H1 (cell line): Measurements from ENCODE around the gene ATP9B.

Experiments
- EZH2 ChIP-seq: fragments of 200-600 bp; sonication (generic); IDR thresholded peaks from 2 replicates; pipeline ENCODE4 v1.7.1; 2012; ENCODE audit warnings: low read depth, mild to moderate bottlenecking, moderate library complexity, low read length, inconsistent platforms; ENCODE audit not compliant: severe bottlenecking
- JUN ChIP-seq: IDR thresholded peaks from 2 replicates; pipeline ENCODE4 v1.6.1; 2011; ENCODE audit warnings: low read depth, mild to moderate bottlenecking, improper control_type of control experiment, low read length
- NRF1 ChIP-seq: IDR thresholded peaks from 2 replicates; pipeline ENCODE4 v1.6.1; 2011; ENCODE audit warnings: mild to moderate bottlenecking, low read depth, low read length, improper control_type of control experiment
- POLR2A ChIP-seq, 2 experiments: IDR thresholded peaks; 1 replicate in 1 of 2; 2 replicates in 1 of 2; pipeline ENCODE4 v1.6.1; 2011; ENCODE audit warnings: low read depth in 2 of 2, low read length in 2 of 2, mild to moderate bottlenecking in 2 of 2; ENCODE audit errors: control extremely low read depth in 1 of 2
- POLR2AphosphoS5 ChIP-seq: IDR thresholded peaks from 2 replicates; pipeline ENCODE4 v1.6.1; 2011; ENCODE audit warnings: low read depth, low read length
- POU5F1 ChIP-seq: IDR thresholded peaks from 2 replicates; pipeline ENCODE4 v1.6.1; 2011; ENCODE audit warnings: low read depth, mild to moderate bottlenecking, low read length, moderate library complexity
- RAD21 ChIP-seq, 2 experiments: IDR thresholded peaks in 1 of 2; conservative IDR thresholded peaks in 1 of 2; 2 replicates each; pipeline ENCODE4 v1.6.1; 2011; ENCODE audit warnings: low read depth in 2 of 2, low read length in 2 of 2, improper control_type of control experiment in 1 of 2, inconsistent platforms in 1 of 2, mild to moderate bottlenecking in 1 of 2, moderate library complexity in 1 of 2
- RNF2 ChIP-seq: fragments of 200-900, 300-1000 bp; sonication (generic); IDR thresholded peaks from 2 replicates; pipeline ENCODE4 v1.7.1; 2016; ENCODE audit warnings: borderline replicate concordance, low read depth, mild to moderate bottlenecking, antibody characterized with exemption, low read length; ENCODE audit not compliant: poor library complexity, severe bottlenecking; ENCODE audit errors: missing control alignments
- RXRA ChIP-seq: IDR thresholded peaks from 2 replicates; pipeline ENCODE4 v1.6.1; 2011; ENCODE audit warnings: low read depth, mild to moderate bottlenecking, low read length, moderate library complexity; ENCODE audit not compliant: insufficient read depth
- SRF ChIP-seq: IDR thresholded peaks from 2 replicates; pipeline ENCODE4 v1.6.1; 2011; ENCODE audit warnings: mild to moderate bottlenecking, low read depth, low read length, moderate library complexity
- TCF12 ChIP-seq: IDR thresholded peaks from 2 replicates; pipeline ENCODE4 v1.6.1; 2011; ENCODE audit warnings: low read depth, mild to moderate bottlenecking, low read length
- ZNF274 ChIP-seq: IDR thresholded peaks from 2 replicates; pipeline ENCODE4 v1.7.0; 2012; ENCODE audit warnings: low read length, borderline replicate concordance; ENCODE audit errors: extremely low read depth
- TF ChIP-seq, protein P1 (sequence below), 3 experiments: IDR thresholded peaks; 1 replicate in 2 of 3; 2 replicates in 1 of 3; pipeline versions ENCODE4 v1.5.1 to v1.6.1; 2011; ENCODE audit warnings: low read length in 3 of 3, mild to moderate bottlenecking in 3 of 3, inconsistent platforms in 2 of 3, low read depth in 1 of 3, moderate library complexity in 1 of 3; ENCODE audit not compliant: insufficient read depth in 1 of 3; ENCODE audit errors: control extremely low read depth in 1 of 3
- TF ChIP-seq, protein P2 (sequence below): fragments of 300-600 bp; sonication (generic); IDR thresholded peaks from 2 replicates; pipeline ENCODE4 v1.7.1; 2012; ENCODE audit warnings: low read length, moderate library complexity, mild to moderate bottlenecking, inconsistent platforms; ENCODE audit not compliant: insufficient replicate concordance

DNA sequence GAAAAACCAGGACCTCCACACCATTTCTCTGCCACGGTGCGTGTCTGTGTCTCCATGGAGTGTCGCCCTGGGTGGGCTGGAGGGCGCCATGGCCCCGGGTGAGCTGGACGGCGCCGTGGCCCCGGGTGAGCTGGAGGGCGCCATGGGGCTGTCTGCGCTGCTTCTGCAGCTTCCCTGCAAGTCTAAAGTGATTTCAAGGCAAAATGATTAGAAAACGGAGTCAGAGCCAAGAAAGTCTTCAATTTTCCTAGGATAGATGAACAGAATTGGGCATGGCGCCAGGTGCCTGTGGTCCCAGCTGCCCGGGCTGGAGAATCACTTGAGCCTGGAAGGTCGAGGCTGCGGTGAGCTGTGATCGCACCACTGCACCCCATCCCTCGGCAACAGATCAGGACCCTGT lies 298.8 kb downstream of the ATP9B start:
- TF ChIP-seq, protein P1, sequence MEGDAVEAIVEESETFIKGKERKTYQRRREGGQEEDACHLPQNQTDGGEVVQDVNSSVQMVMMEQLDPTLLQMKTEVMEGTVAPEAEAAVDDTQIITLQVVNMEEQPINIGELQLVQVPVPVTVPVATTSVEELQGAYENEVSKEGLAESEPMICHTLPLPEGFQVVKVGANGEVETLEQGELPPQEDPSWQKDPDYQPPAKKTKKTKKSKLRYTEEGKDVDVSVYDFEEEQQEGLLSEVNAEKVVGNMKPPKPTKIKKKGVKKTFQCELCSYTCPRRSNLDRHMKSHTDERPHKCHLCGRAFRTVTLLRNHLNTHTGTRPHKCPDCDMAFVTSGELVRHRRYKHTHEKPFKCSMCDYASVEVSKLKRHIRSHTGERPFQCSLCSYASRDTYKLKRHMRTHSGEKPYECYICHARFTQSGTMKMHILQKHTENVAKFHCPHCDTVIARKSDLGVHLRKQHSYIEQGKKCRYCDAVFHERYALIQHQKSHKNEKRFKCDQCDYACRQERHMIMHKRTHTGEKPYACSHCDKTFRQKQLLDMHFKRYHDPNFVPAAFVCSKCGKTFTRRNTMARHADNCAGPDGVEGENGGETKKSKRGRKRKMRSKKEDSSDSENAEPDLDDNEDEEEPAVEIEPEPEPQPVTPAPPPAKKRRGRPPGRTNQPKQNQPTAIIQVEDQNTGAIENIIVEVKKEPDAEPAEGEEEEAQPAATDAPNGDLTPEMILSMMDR (IDR thresholded peaks at IDR 0.05; ENCODE audit: control extremely low read depth in 1 of 3, insufficient read depth in 1 of 3, low read depth in 1 of 3, low read length in 3 of 3), result no peak
- TF ChIP-seq SRF (no peak), POLR2AphosphoS5 (no peak), POLR2A (IDR thresholded peaks at IDR 0.05; ENCODE audit: control extremely low read depth in 1 of 2, low read depth in 2 of 2, low read length in 2 of 2) (no peak), TCF12 (no peak), ZNF274 (no peak), RNF2 (no peak), NRF1 (no peak), EZH2 (no peak), RAD21 (IDR thresholded peaks at IDR 0.05 in 1 of 2, conservative IDR thresholded peaks at IDR 0.05 in 1 of 2; ENCODE audit: low read depth in 2 of 2, low read length in 2 of 2) (no peak), JUN (no peak), POU5F1 (no peak), RXRA (no peak)
- TF ChIP-seq, protein P2, sequence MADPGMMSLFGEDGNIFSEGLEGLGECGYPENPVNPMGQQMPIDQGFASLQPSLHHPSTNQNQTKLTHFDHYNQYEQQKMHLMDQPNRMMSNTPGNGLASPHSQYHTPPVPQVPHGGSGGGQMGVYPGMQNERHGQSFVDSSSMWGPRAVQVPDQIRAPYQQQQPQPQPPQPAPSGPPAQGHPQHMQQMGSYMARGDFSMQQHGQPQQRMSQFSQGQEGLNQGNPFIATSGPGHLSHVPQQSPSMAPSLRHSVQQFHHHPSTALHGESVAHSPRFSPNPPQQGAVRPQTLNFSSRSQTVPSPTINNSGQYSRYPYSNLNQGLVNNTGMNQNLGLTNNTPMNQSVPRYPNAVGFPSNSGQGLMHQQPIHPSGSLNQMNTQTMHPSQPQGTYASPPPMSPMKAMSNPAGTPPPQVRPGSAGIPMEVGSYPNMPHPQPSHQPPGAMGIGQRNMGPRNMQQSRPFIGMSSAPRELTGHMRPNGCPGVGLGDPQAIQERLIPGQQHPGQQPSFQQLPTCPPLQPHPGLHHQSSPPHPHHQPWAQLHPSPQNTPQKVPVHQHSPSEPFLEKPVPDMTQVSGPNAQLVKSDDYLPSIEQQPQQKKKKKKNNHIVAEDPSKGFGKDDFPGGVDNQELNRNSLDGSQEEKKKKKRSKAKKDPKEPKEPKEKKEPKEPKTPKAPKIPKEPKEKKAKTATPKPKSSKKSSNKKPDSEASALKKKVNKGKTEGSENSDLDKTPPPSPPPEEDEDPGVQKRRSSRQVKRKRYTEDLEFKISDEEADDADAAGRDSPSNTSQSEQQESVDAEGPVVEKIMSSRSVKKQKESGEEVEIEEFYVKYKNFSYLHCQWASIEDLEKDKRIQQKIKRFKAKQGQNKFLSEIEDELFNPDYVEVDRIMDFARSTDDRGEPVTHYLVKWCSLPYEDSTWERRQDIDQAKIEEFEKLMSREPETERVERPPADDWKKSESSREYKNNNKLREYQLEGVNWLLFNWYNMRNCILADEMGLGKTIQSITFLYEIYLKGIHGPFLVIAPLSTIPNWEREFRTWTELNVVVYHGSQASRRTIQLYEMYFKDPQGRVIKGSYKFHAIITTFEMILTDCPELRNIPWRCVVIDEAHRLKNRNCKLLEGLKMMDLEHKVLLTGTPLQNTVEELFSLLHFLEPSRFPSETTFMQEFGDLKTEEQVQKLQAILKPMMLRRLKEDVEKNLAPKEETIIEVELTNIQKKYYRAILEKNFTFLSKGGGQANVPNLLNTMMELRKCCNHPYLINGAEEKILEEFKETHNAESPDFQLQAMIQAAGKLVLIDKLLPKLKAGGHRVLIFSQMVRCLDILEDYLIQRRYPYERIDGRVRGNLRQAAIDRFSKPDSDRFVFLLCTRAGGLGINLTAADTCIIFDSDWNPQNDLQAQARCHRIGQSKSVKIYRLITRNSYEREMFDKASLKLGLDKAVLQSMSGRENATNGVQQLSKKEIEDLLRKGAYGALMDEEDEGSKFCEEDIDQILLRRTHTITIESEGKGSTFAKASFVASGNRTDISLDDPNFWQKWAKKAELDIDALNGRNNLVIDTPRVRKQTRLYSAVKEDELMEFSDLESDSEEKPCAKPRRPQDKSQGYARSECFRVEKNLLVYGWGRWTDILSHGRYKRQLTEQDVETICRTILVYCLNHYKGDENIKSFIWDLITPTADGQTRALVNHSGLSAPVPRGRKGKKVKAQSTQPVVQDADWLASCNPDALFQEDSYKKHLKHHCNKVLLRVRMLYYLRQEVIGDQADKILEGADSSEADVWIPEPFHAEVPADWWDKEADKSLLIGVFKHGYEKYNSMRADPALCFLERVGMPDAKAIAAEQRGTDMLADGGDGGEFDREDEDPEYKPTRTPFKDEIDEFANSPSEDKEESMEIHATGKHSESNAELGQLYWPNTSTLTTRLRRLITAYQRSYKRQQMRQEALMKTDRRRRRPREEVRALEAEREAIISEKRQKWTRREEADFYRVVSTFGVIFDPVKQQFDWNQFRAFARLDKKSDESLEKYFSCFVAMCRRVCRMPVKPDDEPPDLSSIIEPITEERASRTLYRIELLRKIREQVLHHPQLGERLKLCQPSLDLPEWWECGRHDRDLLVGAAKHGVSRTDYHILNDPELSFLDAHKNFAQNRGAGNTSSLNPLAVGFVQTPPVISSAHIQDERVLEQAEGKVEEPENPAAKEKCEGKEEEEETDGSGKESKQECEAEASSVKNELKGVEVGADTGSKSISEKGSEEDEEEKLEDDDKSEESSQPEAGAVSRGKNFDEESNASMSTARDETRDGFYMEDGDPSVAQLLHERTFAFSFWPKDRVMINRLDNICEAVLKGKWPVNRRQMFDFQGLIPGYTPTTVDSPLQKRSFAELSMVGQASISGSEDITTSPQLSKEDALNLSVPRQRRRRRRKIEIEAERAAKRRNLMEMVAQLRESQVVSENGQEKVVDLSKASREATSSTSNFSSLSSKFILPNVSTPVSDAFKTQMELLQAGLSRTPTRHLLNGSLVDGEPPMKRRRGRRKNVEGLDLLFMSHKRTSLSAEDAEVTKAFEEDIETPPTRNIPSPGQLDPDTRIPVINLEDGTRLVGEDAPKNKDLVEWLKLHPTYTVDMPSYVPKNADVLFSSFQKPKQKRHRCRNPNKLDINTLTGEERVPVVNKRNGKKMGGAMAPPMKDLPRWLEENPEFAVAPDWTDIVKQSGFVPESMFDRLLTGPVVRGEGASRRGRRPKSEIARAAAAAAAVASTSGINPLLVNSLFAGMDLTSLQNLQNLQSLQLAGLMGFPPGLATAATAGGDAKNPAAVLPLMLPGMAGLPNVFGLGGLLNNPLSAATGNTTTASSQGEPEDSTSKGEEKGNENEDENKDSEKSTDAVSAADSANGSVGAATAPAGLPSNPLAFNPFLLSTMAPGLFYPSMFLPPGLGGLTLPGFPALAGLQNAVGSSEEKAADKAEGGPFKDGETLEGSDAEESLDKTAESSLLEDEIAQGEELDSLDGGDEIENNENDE, result no peak
